ENCODE results near the gene CNTNAP5.

DNA sequence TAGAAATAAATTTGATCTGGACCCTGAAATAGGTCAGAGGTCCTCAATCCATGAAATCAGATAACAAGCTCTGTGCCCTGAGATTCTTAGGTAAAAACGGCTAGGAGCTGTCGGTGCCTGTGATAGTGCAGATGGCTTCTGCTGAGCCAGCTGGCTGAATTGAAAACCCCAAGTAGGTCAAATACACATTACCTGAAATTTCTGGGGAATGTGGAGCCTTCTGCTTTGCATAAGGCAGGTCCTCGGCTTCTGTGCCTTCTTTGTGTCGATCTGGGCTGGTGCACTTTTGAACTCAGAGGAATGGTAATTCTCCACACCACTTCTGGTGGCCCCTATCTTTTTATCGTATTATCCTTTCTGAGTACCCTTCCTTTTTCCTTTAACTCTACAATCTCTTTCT is 66.6 kb downstream of the CNTNAP5 start:
- TF ChIP-seq, protein P1, sequence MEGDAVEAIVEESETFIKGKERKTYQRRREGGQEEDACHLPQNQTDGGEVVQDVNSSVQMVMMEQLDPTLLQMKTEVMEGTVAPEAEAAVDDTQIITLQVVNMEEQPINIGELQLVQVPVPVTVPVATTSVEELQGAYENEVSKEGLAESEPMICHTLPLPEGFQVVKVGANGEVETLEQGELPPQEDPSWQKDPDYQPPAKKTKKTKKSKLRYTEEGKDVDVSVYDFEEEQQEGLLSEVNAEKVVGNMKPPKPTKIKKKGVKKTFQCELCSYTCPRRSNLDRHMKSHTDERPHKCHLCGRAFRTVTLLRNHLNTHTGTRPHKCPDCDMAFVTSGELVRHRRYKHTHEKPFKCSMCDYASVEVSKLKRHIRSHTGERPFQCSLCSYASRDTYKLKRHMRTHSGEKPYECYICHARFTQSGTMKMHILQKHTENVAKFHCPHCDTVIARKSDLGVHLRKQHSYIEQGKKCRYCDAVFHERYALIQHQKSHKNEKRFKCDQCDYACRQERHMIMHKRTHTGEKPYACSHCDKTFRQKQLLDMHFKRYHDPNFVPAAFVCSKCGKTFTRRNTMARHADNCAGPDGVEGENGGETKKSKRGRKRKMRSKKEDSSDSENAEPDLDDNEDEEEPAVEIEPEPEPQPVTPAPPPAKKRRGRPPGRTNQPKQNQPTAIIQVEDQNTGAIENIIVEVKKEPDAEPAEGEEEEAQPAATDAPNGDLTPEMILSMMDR (IDR thresholded peaks at IDR 0.05), result no peak
- no peak for TF ChIP-seq POLR2A (IDR thresholded peaks at IDR 0.05)
